GM12892 (cell line): ENCODE measurements around the gene ATP6V0A4.
"Not testable (repeated sequence)": the region's sequence is repeated elsewhere in the genome, so short reads cannot be mapped to it uniquely, and the experiment has no call there.

Experiments used
- DNase-seq: peaks from one replicate; pipeline ENCODE4 v3.0.0; 2011; ENCODE audit not compliant: insufficient read length
- FAIRE-seq: peaks from 2 replicates; lab custom pipeline; 2011; peaks lifted over from hg19 to GRCh38; lab: Jason Lieb, UNC
- POLR2A ChIP-seq: IDR thresholded peaks from 2 replicates; pipeline ENCODE4 v1.6.1; 2011; ENCODE audit warnings: low read depth, low read length, control low read depth
- POLR2AphosphoS5 ChIP-seq: IDR thresholded peaks from 2 replicates; pipeline ENCODE4 v1.6.1; 2011; ENCODE audit warnings: low read depth, low read length, control low read depth
- TAF1 ChIP-seq: IDR thresholded peaks from 2 replicates; pipeline ENCODE4 v1.6.1; 2011; ENCODE audit warnings: low read depth, mild to moderate bottlenecking, control low read depth, low read length, borderline replicate concordance

ATP6V0A4 gene

GRCh38 chr7:138690495-138690894 lies 107.5 kb downstream of the ATP6V0A4 start:
- TF ChIP-seq TAF1 (no peak), POLR2A (no peak), POLR2AphosphoS5 (no peak)
- FAIRE-seq: no peak

DNA sequence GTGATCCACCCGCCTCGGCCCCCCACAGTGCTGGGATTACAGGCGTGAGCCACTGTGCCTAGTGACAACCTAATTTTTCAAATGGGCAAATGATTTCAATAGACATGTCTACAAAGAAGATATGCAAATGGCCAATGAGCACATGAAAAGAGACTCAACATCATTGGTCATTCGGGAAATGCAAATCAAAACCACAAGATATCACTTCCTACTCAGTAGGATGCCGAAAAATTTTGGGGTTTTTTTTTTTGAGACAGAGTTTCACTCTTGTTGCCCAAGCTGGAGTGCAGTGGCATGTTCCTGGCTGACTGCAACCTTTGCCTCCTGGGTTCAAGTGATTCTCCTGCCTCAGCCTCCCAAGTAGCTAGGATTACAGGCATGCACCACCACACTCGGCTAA lies 110.0 kb downstream of the ATP6V0A4 start:
- FAIRE-seq, DNase-seq: not testable (repeated sequence)

More at GRCh38 chr7:138690495-138690894, 107.5 kb downstream of the ATP6V0A4 start:
- no peak for DNase-seq

GRCh38 chr7:138684340-138684739 lies 113.7 kb downstream of the ATP6V0A4 start:
- no peak for TF ChIP-seq TAF1
- TF ChIP-seq POLR2A: no peak
- TF ChIP-seq POLR2AphosphoS5: no peak
- FAIRE-seq (no peak), DNase-seq (no peak)

DNA sequence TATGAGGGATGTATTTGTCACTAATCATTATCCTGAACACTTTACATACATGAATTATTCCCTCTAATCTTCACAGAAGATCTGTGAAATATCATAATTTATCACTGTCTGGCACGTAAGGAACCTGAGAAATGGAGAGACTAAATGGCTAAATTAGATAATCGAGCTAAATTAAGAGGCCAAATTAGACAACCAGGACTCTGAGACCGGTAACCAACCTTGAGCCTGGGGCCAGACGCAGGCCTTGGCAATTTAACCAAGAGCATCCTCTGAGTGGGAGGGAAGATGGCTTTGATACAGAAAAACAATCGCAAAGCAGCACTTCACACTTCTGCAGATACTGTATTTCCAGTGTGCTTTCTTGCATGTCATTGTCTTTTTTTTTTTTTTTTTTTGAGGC lies 118.2 kb downstream of the ATP6V0A4 start:
- TF ChIP-seq POLR2A: no peak
- TF ChIP-seq POLR2AphosphoS5: no peak
- TF ChIP-seq TAF1: no peak
- DNase-seq: no peak
- no peak for FAIRE-seq

DNA sequence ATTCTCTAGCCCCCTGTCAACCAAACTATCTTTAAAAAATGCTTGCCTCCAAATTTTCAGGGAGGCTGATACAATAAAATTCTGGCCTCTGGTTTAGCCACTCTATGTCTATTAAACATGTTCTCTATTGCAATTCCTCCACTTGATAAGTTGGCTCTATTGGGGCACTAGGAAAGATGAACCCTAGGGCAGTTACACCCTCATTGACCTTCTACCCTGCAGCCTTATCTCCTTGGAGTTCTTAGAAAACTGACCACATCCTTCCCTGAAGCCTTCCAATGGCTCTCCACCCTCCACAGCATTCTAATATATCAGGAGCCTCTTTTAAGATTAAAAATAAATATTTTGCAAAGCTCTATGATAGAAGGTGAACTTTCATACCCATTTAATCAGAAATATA lies 127.4 kb downstream of the ATP6V0A4 start:
- FAIRE-seq: no peak
- TF ChIP-seq POLR2AphosphoS5 (no peak), TAF1 (no peak), POLR2A (no peak)

GRCh38 chr7:138669364-138669763 lies 128.6 kb downstream of the ATP6V0A4 start:
- DNase-seq (no peak), FAIRE-seq (no peak)
- TF ChIP-seq TAF1 (no peak), POLR2A (no peak), POLR2AphosphoS5 (no peak)

More for the DNA sequence above, 127.4 kb downstream of the ATP6V0A4 start:
- DNase-seq: no peak

DNA sequence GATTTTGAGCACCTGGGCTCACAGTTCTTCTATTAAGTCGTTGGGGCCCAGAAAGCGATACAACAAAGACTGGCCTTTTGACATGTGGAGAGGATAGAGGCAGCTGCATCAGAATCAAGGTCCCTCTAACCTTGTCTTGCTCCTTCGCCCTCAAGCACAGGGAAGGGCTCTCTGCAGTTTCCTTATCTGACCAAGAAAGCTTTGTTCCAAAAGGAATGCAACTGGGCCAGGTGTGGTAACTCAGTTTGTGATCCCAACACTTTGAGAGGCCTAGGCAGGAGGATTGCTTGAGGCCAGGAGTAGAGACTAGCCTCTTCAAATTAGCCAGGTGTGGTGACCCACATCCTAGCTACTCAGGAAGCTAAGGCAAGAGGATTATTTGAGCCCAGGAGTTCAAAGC lies 129.1 kb downstream of the ATP6V0A4 start:
- FAIRE-seq (no peak), DNase-seq (no peak)
- TF ChIP-seq POLR2AphosphoS5 (no peak), POLR2A (no peak), TAF1 (no peak)

GRCh38 chr7:138668229-138668596 lies 129.8 kb downstream of the ATP6V0A4 start:
- no peak for FAIRE-seq

GRCh38 chr7:138667535-138668228 lies 130.3 kb downstream of the ATP6V0A4 start:
- no peak for TF ChIP-seq POLR2AphosphoS5
- no peak for FAIRE-seq
- DNase-seq: no peak

More at GRCh38 chr7:138668229-138668596, 129.8 kb downstream of the ATP6V0A4 start:
- no peak for TF ChIP-seq POLR2AphosphoS5
- TF ChIP-seq TAF1: no peak
- no peak for TF ChIP-seq POLR2A
- DNase-seq: no peak

DNA sequence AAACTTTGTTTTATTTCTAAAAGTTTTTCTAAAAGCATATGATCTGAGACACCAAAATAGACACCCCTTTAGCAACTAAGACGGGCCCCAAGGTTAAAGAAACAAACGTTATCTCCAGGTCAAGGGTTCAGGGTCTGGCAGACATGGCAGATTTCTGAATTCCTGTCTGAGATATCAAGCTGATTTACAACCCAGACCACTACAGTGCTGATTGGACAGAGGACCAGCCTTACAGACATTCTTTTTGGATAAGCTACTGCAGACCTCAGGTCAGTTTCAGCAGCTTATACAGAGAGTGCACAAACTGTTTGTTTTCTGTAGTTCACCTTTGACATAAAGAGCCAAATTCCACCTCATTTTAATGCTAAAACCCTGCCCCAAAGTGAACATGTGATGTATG lies 131.6 kb downstream of the ATP6V0A4 start:
- no peak for DNase-seq
- no peak for FAIRE-seq
- TF ChIP-seq POLR2AphosphoS5 (no peak), POLR2A (no peak), TAF1 (no peak)

- TF ChIP-seq POLR2A: no peak
- no peak for TF ChIP-seq TAF1
- TF ChIP-seq POLR2AphosphoS5: no peak
- no peak for DNase-seq
- no peak for FAIRE-seq
Measured at GRCh38 chr7:138665669-138666140, 132.3 kb downstream of the ATP6V0A4 start.

GRCh38 chr7:138665249-138665648 lies 132.7 kb downstream of the ATP6V0A4 start:
- DNase-seq (no peak), FAIRE-seq (no peak)
- no peak for TF ChIP-seq TAF1
- TF ChIP-seq POLR2AphosphoS5: no peak
